Measurements from ENCODE around the gene ZDHHC3.

Gene ZDHHC3

GRCh38 chr3:44923632-44924456, 52.1 kb downstream of the ZDHHC3 start:
- Histone ChIP-seq H2AFZ (ENCODE audit: low read length) (no peak overlapping the region), H3K79me2 (ENCODE audit: insufficient read depth, low read length) (no peaks in the 10 kb centered on the region), H3K27me3 (ENCODE audit: insufficient read depth, low read length) (no peaks in the 10 kb centered on the region), H3K27ac (ENCODE audit: low read depth, low read length, poor library complexity, severe bottlenecking) (no peak overlapping the region), H3K9me3 (ENCODE audit: low read length) (no peaks in the 10 kb centered on the region), H3K9me2 (ENCODE audit: low read depth, low read length) (no peaks in the 10 kb centered on the region), H3K36me3 (ENCODE audit: insufficient read depth, low read length) (peaks cover 39% of the 10 kb centered on the region), H3K4me1 (ENCODE audit: insufficient read depth, low read length, severe bottlenecking) (peaks cover 4% of the 10 kb centered on the region), H4K20me1 (ENCODE audit: insufficient read depth, low read length) (no peaks in the 10 kb centered on the region), H3F3A (ENCODE audit: insufficient read depth, low read length) (no peaks in the 10 kb centered on the region), H3K4me3 (ENCODE audit: low read depth, low read length, poor library complexity, severe bottlenecking) (no peak overlapping the region), H3K9ac (ENCODE audit: low read length) (no peak overlapping the region), H3K4me2 (ENCODE audit: low read length) (no peak overlapping the region)
- TF ChIP-seq CTCF (IDR thresholded peaks at IDR 0.05; ENCODE audit: low read length) (no peak), EZH2 (IDR thresholded peaks at IDR 0.05; ENCODE audit: borderline replicate concordance, low read length) (no peak)

GRCh38 chr3:44920081-44920480, 55.9 kb downstream of the ZDHHC3 start:
- Histone ChIP-seq H3K4me1 (ENCODE audit: insufficient read depth, low read length, severe bottlenecking) (peaks cover 4% of the 10 kb centered on the region), H3K9me2 (ENCODE audit: low read depth, low read length) (no peaks in the 10 kb centered on the region), H4K20me1 (ENCODE audit: insufficient read depth, low read length) (no peaks in the 10 kb centered on the region), H2AFZ (ENCODE audit: low read length) (no peak overlapping the region), H3F3A (ENCODE audit: insufficient read depth, low read length) (no peaks in the 10 kb centered on the region), H3K79me2 (ENCODE audit: insufficient read depth, low read length) (no peaks in the 10 kb centered on the region), H3K27ac (ENCODE audit: low read depth, low read length, poor library complexity, severe bottlenecking) (no peak overlapping the region), H3K9me3 (ENCODE audit: low read length) (no peaks in the 10 kb centered on the region), H3K9ac (ENCODE audit: low read length) (no peak overlapping the region), H3K36me3 (ENCODE audit: insufficient read depth, low read length) (peaks cover 18% of the 10 kb centered on the region), H3K4me3 (ENCODE audit: low read depth, low read length, poor library complexity, severe bottlenecking) (no peak overlapping the region), H3K27me3 (ENCODE audit: insufficient read depth, low read length) (no peaks in the 10 kb centered on the region), H3K4me2 (ENCODE audit: low read length) (no peak overlapping the region)
- TF ChIP-seq CTCF (IDR thresholded peaks at IDR 0.05; ENCODE audit: low read length): no peak
- no peak for TF ChIP-seq EZH2 (IDR thresholded peaks at IDR 0.05; ENCODE audit: borderline replicate concordance, low read length)

- no peaks in the 10 kb centered on the region for H4K20me1 ChIP-seq (ENCODE audit: insufficient read depth, low read length)
- no peak for TF ChIP-seq CTCF (IDR thresholded peaks at IDR 0.05; ENCODE audit: low read length)
- TF ChIP-seq EZH2 (IDR thresholded peaks at IDR 0.05; ENCODE audit: borderline replicate concordance, low read length): no peak
- no peak overlapping the region for H3K4me3 ChIP-seq (ENCODE audit: low read depth, low read length, poor library complexity, severe bottlenecking)
- H3K27me3 ChIP-seq (ENCODE audit: insufficient read depth, low read length): no peaks in the 10 kb centered on the region
- no peak overlapping the region for H2AFZ ChIP-seq (ENCODE audit: low read length)
- peaks cover 11% of the 10 kb centered on the region; the same call in 1 of the 2 replicates for H3K36me3 ChIP-seq (ENCODE audit: insufficient read depth, low read length)
- H3K27ac ChIP-seq (ENCODE audit: low read depth, low read length, poor library complexity, severe bottlenecking): no peak overlapping the region
- H3K4me1 ChIP-seq (ENCODE audit: insufficient read depth, low read length, severe bottlenecking): no peaks in the 10 kb centered on the region
- H3K79me2 ChIP-seq (ENCODE audit: insufficient read depth, low read length): no peaks in the 10 kb centered on the region
- H3K9me3 ChIP-seq (ENCODE audit: low read length): no peaks in the 10 kb centered on the region
- no peak overlapping the region for H3K4me2 ChIP-seq (ENCODE audit: low read length)
- H3K9ac ChIP-seq (ENCODE audit: low read length): no peak overlapping the region
- H3K9me2 ChIP-seq (ENCODE audit: low read depth, low read length): no peaks in the 10 kb centered on the region
- no peaks in the 10 kb centered on the region for H3F3A ChIP-seq (ENCODE audit: insufficient read depth, low read length)
Observed at GRCh38 chr3:44918581-44918980, 57.4 kb downstream of the ZDHHC3 start.

Measured in OCI-LY1 (cell line).